ENCODE results near the gene LY6G6D.

Gene LY6G6D

DNA sequence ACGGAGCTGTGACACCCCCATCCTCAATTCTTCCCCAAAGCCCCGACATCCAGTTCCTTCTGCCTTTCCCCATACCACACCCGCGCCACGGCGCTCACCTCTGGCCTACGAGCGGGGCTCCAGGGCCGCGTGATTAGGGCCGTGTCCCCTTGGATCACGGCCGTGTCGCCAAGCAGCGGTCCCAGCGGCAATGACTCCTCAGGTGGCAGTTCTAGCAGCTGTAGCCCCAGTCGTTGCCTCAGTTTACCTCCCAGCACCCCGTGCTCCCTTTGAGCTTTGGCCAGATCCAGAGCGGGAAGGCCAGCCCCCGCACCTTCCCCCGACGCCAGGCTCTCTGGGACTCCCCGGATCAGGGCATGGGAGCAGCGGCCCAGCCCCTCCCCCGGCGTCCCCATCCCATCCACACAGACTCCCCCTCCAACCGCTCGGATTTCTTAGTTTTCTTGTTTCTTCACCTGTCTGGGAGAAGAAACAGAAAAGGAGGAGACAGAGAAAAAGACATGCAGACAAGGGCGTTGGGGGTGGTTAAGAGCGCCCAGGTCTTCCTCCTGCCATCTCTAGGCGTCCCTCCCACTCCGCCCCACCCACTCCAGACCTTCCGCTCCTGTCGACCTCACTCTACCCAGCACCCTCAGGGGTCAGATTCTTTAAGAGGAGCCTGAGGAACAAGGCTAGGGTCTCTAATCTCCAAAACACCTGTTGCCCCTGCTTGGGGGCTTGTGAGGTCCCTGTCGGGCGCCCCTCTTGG is 13.8 kb downstream of the LY6G6D start, which contains the start of gene DDAH2:
Gene DDAH2, minus strand, starts transcription at position 533 of the 748 bp plus-strand sequence. Its CDS starts 138 bp downstream, at position 395.
- H3K27ac Mint-ChIP-seq, result peak within 1 kb of the TSS; percentile 90 to 95 (median 92)
- peak within 1 kb of the TSS; percentile 97 to 98 (median 98) for H3K4me3 Mint-ChIP-seq
- TF ChIP-seq, protein P1, sequence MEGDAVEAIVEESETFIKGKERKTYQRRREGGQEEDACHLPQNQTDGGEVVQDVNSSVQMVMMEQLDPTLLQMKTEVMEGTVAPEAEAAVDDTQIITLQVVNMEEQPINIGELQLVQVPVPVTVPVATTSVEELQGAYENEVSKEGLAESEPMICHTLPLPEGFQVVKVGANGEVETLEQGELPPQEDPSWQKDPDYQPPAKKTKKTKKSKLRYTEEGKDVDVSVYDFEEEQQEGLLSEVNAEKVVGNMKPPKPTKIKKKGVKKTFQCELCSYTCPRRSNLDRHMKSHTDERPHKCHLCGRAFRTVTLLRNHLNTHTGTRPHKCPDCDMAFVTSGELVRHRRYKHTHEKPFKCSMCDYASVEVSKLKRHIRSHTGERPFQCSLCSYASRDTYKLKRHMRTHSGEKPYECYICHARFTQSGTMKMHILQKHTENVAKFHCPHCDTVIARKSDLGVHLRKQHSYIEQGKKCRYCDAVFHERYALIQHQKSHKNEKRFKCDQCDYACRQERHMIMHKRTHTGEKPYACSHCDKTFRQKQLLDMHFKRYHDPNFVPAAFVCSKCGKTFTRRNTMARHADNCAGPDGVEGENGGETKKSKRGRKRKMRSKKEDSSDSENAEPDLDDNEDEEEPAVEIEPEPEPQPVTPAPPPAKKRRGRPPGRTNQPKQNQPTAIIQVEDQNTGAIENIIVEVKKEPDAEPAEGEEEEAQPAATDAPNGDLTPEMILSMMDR (IDR thresholded peaks at IDR 0.05; ENCODE audit: unreplicated experiment in 3 of 3), result peak in 1 of 3 experiments; percentile 73
- H3K27me3 Mint-ChIP-seq (ENCODE audit: low read depth), result no peaks in the 10 kb centered on the region
- H3K4me1 Mint-ChIP-seq, result peaks cover 25% of the 10 kb centered on the region
- no peaks in the 10 kb centered on the region for H3K9me3 Mint-ChIP-seq
- peaks cover 71% of the 10 kb centered on the region for H3K36me3 Mint-ChIP-seq (ENCODE audit: low read depth)

DNA sequence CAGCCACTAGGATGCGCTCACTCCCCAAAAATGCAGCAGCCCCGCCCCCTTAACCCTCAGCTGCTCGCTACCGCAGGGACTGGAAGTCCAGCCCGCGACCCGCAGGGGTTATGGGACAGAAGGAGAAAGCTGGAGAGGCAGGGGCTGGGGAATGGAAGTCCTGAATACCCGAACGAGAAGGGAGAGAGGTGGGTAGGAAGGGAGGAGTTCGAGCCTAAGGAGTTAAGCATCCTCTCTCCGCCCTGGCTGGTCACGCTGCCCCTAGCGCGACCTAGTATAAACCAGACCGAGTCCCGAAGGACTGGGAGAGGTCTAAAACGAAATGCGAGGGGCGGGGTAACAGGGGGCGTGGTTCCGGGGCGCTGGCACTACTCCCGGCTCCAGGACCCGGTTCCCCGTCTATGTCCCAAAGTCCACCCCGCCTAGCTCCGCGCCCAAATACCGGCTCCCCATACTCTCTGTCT is 14.4 kb downstream of the LY6G6D start:
- TF ChIP-seq, protein P1 (IDR thresholded peaks at IDR 0.05; ENCODE audit: unreplicated experiment in 3 of 3), result peak in 2 of 3 experiments; percentile 63 to 75
- Mint-ChIP-seq H3K27me3 (ENCODE audit: low read depth) (no peaks in the 10 kb centered on the region), H3K9me3 (no peaks in the 10 kb centered on the region), H3K4me3 (peak overlapping the region; percentile 97 to 98 (median 98)), H3K27ac (peak overlapping the region; percentile 90 to 95 (median 92)), H3K4me1 (peaks cover 31% of the 10 kb centered on the region), H3K36me3 (ENCODE audit: low read depth) (peaks cover 70% of the 10 kb centered on the region)

GRCh38 chr6:31729979-31730630 is 15.0 kb downstream of the LY6G6D start:
- Mint-ChIP-seq H3K9me3 (no peaks in the 10 kb centered on the region), H3K27me3 (ENCODE audit: low read depth) (no peaks in the 10 kb centered on the region), H3K36me3 (ENCODE audit: low read depth) (peaks cover 69% of the 10 kb centered on the region), H3K4me1 (peaks cover 31% of the 10 kb centered on the region), H3K27ac (peak overlapping the region; percentile 90 to 95 (median 92)), H3K4me3 (peak overlapping the region; percentile 97 to 98 (median 98))
- TF ChIP-seq, protein P1 (IDR thresholded peaks at IDR 0.05; ENCODE audit: unreplicated experiment in 3 of 3), result no peak

DNA sequence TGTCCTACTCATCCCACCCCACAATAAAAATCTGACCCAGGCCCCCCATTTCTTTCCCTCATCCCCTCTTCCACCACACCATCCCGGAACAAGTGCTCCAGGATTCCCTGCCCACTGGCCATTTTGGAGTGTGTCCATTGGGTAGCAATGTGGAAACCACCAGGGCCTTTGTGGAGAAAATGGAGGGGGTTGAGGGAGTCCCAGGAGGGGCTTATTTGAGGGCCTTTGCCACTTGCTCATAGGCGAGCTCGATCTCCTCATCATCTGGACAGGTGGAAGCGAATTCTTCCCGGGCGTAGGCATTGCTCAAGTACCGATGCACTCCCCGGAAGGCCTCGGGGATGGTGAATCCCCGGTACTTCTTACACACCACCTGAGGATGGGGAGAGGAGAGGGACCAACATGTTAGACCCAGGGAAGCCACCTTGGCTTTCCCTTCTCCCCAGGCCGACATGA is 15.5 kb downstream of the LY6G6D start:
- H3K4me3 Mint-ChIP-seq, result peak overlapping the region; percentile 97 to 98 (median 98)
- H3K27me3 Mint-ChIP-seq (ENCODE audit: low read depth), result no peaks in the 10 kb centered on the region
- H3K36me3 Mint-ChIP-seq (ENCODE audit: low read depth), result peaks cover 69% of the 10 kb centered on the region
- H3K27ac Mint-ChIP-seq, result peak overlapping the region; percentile 90 to 95 (median 92)
- H3K4me1 Mint-ChIP-seq, result peaks cover 35% of the 10 kb centered on the region
- TF ChIP-seq, protein P1 (IDR thresholded peaks at IDR 0.05; ENCODE audit: unreplicated experiment in 3 of 3), result no peak
- H3K9me3 Mint-ChIP-seq, result no peaks in the 10 kb centered on the region

DNA sequence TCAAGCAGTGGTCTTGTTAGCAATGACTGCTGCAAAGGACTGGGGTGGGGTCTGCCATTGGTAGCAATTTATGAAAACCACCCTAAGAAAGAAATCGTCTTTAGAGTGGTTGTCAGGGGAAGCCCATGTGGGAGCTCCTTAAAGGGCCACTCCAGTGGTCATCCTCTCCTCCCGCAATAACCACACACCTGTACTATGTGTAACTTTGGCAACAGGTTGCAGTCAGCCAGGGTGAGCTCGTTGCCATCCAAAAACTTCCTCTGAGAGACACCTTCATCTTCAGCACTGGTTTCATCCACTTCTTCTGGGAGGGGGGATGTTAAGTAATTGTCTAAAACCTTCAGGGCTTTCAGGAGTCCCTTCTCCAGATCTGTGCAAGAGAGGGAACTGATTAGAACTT is 16.9 kb downstream of the LY6G6D start:
- Mint-ChIP-seq H3K27ac (peak overlapping the region in 2 of 3 experiments; percentile 15 to 28), H3K9me3 (no peaks in the 10 kb centered on the region), H3K4me1 (peaks cover 46% of the 10 kb centered on the region), H3K27me3 (ENCODE audit: low read depth) (no peaks in the 10 kb centered on the region), H3K36me3 (ENCODE audit: low read depth) (peaks cover 56% of the 10 kb centered on the region), H3K4me3 (peak overlapping the region; percentile 31 to 98 (median 54))
- TF ChIP-seq, protein P1 (IDR thresholded peaks at IDR 0.05; ENCODE audit: unreplicated experiment in 3 of 3), result no peak
